Measurements from ENCODE around the gene FARP1. TPM values are rescaled to one million over a fixed set of nuclear protein-coding genes. Genes with fewer than 3 reads are reported as not detected.

FARP1 gene
- total RNA-seq, 4 donors from 2014 or later, result 1.5 to 10.3 (median 6.4) TPM

DNA sequence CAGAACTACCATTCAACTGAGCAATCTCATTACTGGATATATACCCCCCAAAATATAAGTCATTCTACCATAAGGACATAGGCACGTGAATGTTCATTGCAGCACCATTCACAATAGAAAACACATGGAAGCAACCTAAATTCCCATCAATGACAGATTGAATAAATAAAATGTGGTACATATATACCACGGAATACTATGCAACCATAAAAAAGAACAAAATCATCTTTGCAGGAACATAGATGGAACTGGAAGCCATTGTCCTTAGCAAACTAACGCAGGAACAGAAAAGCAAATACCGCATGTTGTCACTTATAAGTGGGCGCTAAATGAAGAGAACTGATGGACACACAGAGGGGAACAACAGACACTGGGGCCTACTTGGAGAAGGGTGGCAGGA, 20.0 kb downstream of the FARP1 start:
- TF ChIP-seq, protein P1, sequence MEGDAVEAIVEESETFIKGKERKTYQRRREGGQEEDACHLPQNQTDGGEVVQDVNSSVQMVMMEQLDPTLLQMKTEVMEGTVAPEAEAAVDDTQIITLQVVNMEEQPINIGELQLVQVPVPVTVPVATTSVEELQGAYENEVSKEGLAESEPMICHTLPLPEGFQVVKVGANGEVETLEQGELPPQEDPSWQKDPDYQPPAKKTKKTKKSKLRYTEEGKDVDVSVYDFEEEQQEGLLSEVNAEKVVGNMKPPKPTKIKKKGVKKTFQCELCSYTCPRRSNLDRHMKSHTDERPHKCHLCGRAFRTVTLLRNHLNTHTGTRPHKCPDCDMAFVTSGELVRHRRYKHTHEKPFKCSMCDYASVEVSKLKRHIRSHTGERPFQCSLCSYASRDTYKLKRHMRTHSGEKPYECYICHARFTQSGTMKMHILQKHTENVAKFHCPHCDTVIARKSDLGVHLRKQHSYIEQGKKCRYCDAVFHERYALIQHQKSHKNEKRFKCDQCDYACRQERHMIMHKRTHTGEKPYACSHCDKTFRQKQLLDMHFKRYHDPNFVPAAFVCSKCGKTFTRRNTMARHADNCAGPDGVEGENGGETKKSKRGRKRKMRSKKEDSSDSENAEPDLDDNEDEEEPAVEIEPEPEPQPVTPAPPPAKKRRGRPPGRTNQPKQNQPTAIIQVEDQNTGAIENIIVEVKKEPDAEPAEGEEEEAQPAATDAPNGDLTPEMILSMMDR (IDR thresholded peaks at IDR 0.05), result no peak
- TF ChIP-seq POLR2A (IDR thresholded peaks at IDR 0.05), result no peak
- Histone ChIP-seq H3K27ac (no peak overlapping the region), H3K4me3 (no peak overlapping the region), H3K4me1 (no peaks in the 10 kb centered on the region), H3K36me3 (no peaks in the 10 kb centered on the region), H3K9me3 (no peaks in the 10 kb centered on the region), H3K27me3 (no peaks in the 10 kb centered on the region)
- intact Hi-C loops (cut with DNase I), result no loop called here
- WGBS, 2 donors, result 96% methylated on average over 4 to 5 of the region's 5 CpGs
- DNase-seq, result no peak

DNA sequence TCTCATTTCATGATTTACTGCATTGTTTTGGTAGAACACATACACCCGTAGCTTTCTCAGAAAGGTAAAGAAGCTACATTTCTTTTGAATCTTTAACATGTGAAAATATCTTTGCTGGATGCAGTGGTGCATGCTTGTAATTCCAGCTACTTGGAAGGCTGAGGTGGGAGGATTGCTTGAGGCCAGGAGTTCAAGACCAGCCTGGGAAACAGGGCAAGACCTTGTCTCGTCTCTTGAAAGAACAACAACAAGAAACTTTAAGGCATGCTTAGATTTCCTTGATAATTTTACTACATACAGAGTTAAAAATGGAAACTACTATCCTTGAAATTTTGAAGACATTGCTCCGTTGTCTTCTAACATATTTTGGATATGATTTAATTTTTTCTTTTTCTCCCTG, 26.4 kb downstream of the FARP1 start:
- no peak for DNase-seq
- H3K27ac ChIP-seq, result no peak overlapping the region
- no peaks in the 10 kb centered on the region for H3K27me3 ChIP-seq
- intact Hi-C loops (cut with DNase I), result no loop called here
- no peaks in the 10 kb centered on the region for H3K36me3 ChIP-seq
- peaks cover 12 to 33% (median 21%) of the 10 kb centered on the region in 3 donors for H3K4me1 ChIP-seq
- no peak overlapping the region for H3K4me3 ChIP-seq
- H3K9me3 ChIP-seq, result no peaks in the 10 kb centered on the region
- 78 to 80% methylated on average over 3 of the region's 3 CpGs for WGBS, 2 donors
- TF ChIP-seq, protein P1 (IDR thresholded peaks at IDR 0.05), result no peak
- TF ChIP-seq POLR2A (IDR thresholded peaks at IDR 0.05), result no peak

DNA sequence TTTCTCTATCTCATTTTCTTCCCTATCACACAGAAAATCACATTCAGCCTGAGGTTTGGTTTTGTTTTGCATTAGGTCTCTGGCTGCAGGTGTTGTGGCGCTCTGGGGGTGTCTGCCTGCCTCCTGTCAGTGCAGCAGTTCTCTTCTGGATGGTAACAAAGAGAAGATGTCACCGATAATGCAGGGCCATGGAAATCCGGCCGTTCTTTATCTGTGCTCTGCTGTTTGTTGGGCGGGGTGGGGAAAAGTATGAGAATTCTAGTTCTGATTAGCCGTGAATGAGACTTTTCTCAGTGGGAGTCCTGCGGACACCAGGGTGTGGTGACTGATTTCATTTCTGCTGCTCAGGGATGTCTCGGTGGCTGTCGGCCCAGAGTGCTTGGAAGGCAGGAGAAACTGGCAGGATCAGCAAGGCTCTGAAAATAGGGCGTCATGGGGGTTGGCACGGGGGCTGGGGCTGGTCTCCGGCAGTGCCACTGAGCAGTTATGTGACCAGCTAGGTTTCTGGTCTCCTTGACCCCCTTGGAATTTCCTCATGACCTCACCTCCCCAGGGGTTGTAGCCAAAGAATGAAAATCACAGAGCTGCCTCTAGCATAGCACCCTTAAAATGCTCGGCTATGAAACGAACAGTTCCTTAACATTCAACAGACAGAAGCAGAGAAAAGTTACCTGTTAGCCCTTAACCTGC, 29.2 kb downstream of the FARP1 start:
- H3K4me1 ChIP-seq, result peaks cover 12 to 42% (median 21%) of the 10 kb centered on the region in 3 donors
- H3K4me3 ChIP-seq, result peak overlapping the region in 1 of 4 donors; percentile 24

DNA sequence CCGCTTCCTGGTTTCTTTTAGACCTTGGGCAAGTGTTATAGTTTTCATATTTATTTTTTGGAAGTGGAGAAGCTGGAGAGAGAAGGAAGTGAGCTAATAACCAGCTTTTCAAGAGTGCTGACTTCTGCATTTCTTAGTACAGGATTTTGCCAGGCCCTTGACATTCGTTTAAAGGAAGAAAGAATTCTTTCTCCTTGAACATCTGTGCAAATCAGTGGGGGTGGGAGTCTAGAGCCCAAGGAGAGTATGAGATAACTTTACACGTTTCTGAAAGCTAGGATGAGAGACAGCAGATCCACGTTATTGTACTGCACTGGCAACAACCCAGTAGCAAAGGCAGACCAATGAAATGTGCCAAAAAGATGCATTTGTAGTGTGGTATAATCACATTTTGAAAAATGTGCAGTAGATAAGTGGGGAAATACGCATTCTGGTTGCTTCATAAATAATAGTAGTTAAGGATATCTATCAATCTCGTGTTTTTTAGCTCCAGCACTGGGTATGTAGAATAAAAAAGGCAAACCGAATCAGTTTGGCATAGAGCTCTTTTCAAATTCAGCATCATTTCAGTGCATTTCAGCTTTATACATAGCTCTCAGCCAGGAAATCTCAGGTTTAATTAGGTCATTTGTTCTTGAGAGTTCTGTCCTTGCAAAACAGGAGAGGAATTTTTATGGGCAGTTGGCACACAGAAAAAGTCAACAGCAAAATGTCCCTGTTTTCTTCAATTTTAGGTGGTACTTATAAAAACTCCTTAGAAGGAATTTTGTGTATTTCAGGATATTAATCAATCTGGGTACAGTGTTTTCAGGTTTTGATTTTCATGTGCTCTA, 29.9 kb downstream of the FARP1 start:
- WGBS, 2 donors, result 38 to 48% methylated on average over 7 of the region's 7 CpGs
- Histone ChIP-seq H3K9me3 (no peaks in the 10 kb centered on the region), H3K4me3 (peak overlapping the region in 1 of 4 donors; percentile 24), H3K4me1 (peaks cover 12 to 42% (median 21%) of the 10 kb centered on the region in 3 donors), H3K27me3 (no peaks in the 10 kb centered on the region), H3K36me3 (no peaks in the 10 kb centered on the region), H3K27ac (peak overlapping the region in 3 of 4 donors; percentile 27 to 73 (median 54))
- intact Hi-C loops (cut with DNase I), result no loop called here
- TF ChIP-seq, protein P1 (IDR thresholded peaks at IDR 0.05), result no peak
- TF ChIP-seq POLR2A (IDR thresholded peaks at IDR 0.05), result no peak
- no peak for DNase-seq

More for the DNA sequence above, 29.2 kb downstream of the FARP1 start:
- H3K27me3 ChIP-seq, result no peaks in the 10 kb centered on the region
- no peak for DNase-seq
- TF ChIP-seq, protein P1 (IDR thresholded peaks at IDR 0.05), result no peak
- no peak for TF ChIP-seq POLR2A (IDR thresholded peaks at IDR 0.05)
- no peaks in the 10 kb centered on the region for H3K9me3 ChIP-seq
- intact Hi-C loops (cut with DNase I), result no loop called here
- peak overlapping the region in 3 of 4 donors; percentile 27 to 62 (median 54) for H3K27ac ChIP-seq
- 39 to 49% methylated on average over 8 to 11 of the region's 14 CpGs for WGBS, 2 donors
- H3K36me3 ChIP-seq, result no peaks in the 10 kb centered on the region
